K562 (cell line): ENCODE data around the gene DBF4B. TPM values are rescaled to one million over a fixed set of nuclear protein-coding genes. Genes with fewer than 3 reads are reported as not detected.

Experiments
- ATAC-seq: fragments of 200-7000 bp; cut with Tn5 transposase; 3 replicates; pipeline ENCODE4 v1.9.1; 2020; ENCODE audit warnings: moderate library complexity
- BruUV-seq: library from RNA; stranded (reverse); fragments of 400-500 nt; replicated peaks from 2 replicates; lab custom pipeline; 2021; lab: Mats Ljungman, UMichigan
- CTCF ChIA-PET: fragments of 300-600 bp; formaldehyde crosslinking; extraction: SDS; loops from one replicate; lab custom pipeline; 2021; ENCODE audit warnings: low intra/inter-chr PET ratio; lab: Yijun Ruan, JAX
- POLR2A ChIA-PET: fragments of 300-600, 350-650 bp; sonication (Branson Sonifier 250); formaldehyde crosslinking; extraction: SDS; loops from one replicate; lab custom pipeline; 2021; ENCODE audit warnings: antibody characterized with exemption, inconsistent platforms; lab: Yijun Ruan, JAX
- DNase-seq, 4 experiments: peaks; one replicate each; pipeline versions ENCODE4 v3.0.0 to v3.0.0-alpha.2; 2011 to 2018; ENCODE audit warnings: low spot score in 3 of 4, mixed read lengths in 3 of 4; ENCODE audit errors: extremely low read depth in 1 of 4
- FAIRE-seq: peaks from 2 replicates; lab custom pipeline; 2011; peaks lifted over from hg19 to GRCh38; lab: Jason Lieb, UNC
- H2AFZ ChIP-seq: 2 replicates; pipeline ENCODE4 v1.6.0; 2011; ENCODE audit warnings: low read depth, low read length, control low read depth, inconsistent platforms
- H3K27ac ChIP-seq: fragments of 200-600 bp; 3 replicates; pipeline ENCODE4 v1.8.0; 2011; ENCODE audit warnings: low read depth, mild to moderate bottlenecking, control low read depth, inconsistent platforms, low read length, moderate library complexity, mixed read lengths; ENCODE audit errors: extremely low read depth
- H3K27me3 ChIP-seq, 2 experiments: fragments of 300-600 bp in 1 of 2; 2 replicates in 1 of 2; 3 replicates in 1 of 2; pipeline versions ENCODE4 v1.6.0 to v1.8.0; 2011; ENCODE audit warnings: inconsistent platforms in 2 of 2, low read length in 2 of 2, mild to moderate bottlenecking in 1 of 2, mixed read lengths in 1 of 2, moderate library complexity in 1 of 2; ENCODE audit not compliant: control insufficient read depth in 2 of 2, insufficient read depth in 2 of 2
- H3K36me3 ChIP-seq: fragments of 300-600 bp; 3 replicates; pipeline ENCODE4 v1.8.0; 2011; ENCODE audit warnings: mild to moderate bottlenecking, low read length, inconsistent platforms; ENCODE audit not compliant: control insufficient read depth, insufficient read depth
- H3K4me1 ChIP-seq, 2 experiments: fragments of 200-600 bp in 1 of 2; replicated peaks in 1 of 2; 2 replicates in 1 of 2; 3 replicates in 1 of 2; pipeline versions ENCODE4 v1.5.1 to v1.8.0; 2011; ENCODE audit warnings: inconsistent platforms in 2 of 2, low read length in 2 of 2, mild to moderate bottlenecking in 1 of 2, mixed read lengths in 1 of 2, moderate library complexity in 1 of 2; ENCODE audit not compliant: control insufficient read depth in 2 of 2, insufficient read depth in 2 of 2
- H3K4me2 ChIP-seq: 2 replicates; pipeline ENCODE4 v1.6.1; 2011; ENCODE audit warnings: low read length, control low read depth, inconsistent platforms, mixed read lengths; ENCODE audit not compliant: insufficient read depth
- H3K4me3 ChIP-seq: fragments of 200-600 bp; sonication (generic), shearing (Covaris generic); 2 replicates; pipeline ENCODE4 v1.5.1; 2016; ENCODE audit warnings: control low read depth, inconsistent platforms
- H3K79me2 ChIP-seq: fragments of 200-600 bp; 3 replicates; pipeline ENCODE4 v1.8.0; 2011; ENCODE audit warnings: low read length, inconsistent platforms; ENCODE audit not compliant: control insufficient read depth, insufficient read depth
- H3K9ac ChIP-seq, 2 experiments: 2 replicates each; pipeline versions ENCODE4 v1.6.0 to v1.6.1; 2011; ENCODE audit warnings: low read depth in 2 of 2, low read length in 2 of 2, control low read depth in 1 of 2, inconsistent platforms in 1 of 2, mild to moderate bottlenecking in 1 of 2, mixed read lengths in 1 of 2; ENCODE audit not compliant: insufficient read depth in 1 of 2
- H3K9me1 ChIP-seq: one replicate; pipeline ENCODE4 v1.6.0; 2011; ENCODE audit warnings: inconsistent platforms, mild to moderate bottlenecking, low read length, moderate library complexity; ENCODE audit not compliant: control insufficient read depth, insufficient read depth
- H3K9me3 ChIP-seq: replicated peaks from 2 replicates; pipeline ENCODE4 v1.5.1; 2011; ENCODE audit warnings: low read depth, low read length, inconsistent platforms; ENCODE audit not compliant: control insufficient read depth, insufficient read depth
- H4K20me1 ChIP-seq: replicated peaks from 2 replicates; pipeline ENCODE4 v1.6.1; 2011; ENCODE audit warnings: low read length, inconsistent platforms, mixed read lengths; ENCODE audit not compliant: control insufficient read depth, insufficient read depth
- MAFG ChIP-seq: fragments of 450-650 bp; conservative IDR thresholded peaks from 2 replicates; pipeline ENCODE4 v1.6.1; 2016; ENCODE audit warnings: missing genetic modification characterization, missing compliant biosample characterization
- WGBS: fragments of 100-300 bp; shearing (Covaris generic); methylation state at CpG from one replicate; pipeline ENCODE4 v1.1.6; 2016; ENCODE audit warnings: low coverage, mixed read lengths; ENCODE audit not compliant: insufficient coverage; ENCODE audit errors: missing lambda C conversion rate; 5-methylcytosine and 5-hydroxymethylcytosine counted together
- in situ Hi-C: fragments of 300-500 bp; cut with MboI; formaldehyde crosslinking; loops from 4 replicates; pipeline ENCODE4 v1.15.0; 2018; ENCODE audit warnings: inconsistent platforms, mixed read lengths
- intact Hi-C: fragments of 100-400 bp; cut with micrococcal nuclease; formaldehyde crosslinking; loops from 2 replicates; pipeline ENCODE4 v1.14.2; 2022
- polyA plus RNA-seq, 8 experiments: library from polyadenylated mRNA; depleted of rRNA in 4 of 8; stranded (reverse) in 5 of 8; unstranded in 3 of 8; fragments of >200 nt; fragmentation: Nextera tagmentation in 2 of 8; fragmentation: Illumina TruSeq in 1 of 8; extraction: Ambion mirVana in 2 of 8; extraction: Trizol in 1 of 8; gene quantifications; 2 replicates each; pipeline versions ENCODE4 v1.2.1 to v1.2.3, GENCODE V29; 2011 to 2014; ENCODE audit warnings: inconsistent platforms in 1 of 8, missing spikeins in 1 of 8
- total RNA-seq, 7 experiments: library from RNA; depleted of rRNA in 6 of 7; stranded (reverse); fragments of >200 nt in 6 of 7; fragmentation: Illumina TruSeq in 2 of 7; extraction: Trizol in 2 of 7; gene quantifications; 2 replicates each; pipeline versions ENCODE4 v1.2.1 to v1.2.3, GENCODE V29; 2011 to 2021; ENCODE audit warnings: low replicate concordance in 1 of 7
- TF ChIP-seq, protein P1 (sequence below): fragments of 200-800 bp; sonication (Bioruptor generic); IDR thresholded peaks from 2 replicates; pipeline ENCODE4 v1.6.1; 2017; ENCODE audit warnings: missing genetic modification characterization, missing compliant biosample characterization
- TF ChIP-seq, protein P2 (sequence below), 3 experiments: fragments of 200-800 bp in 1 of 3; sonication (Bioruptor generic) in 1 of 3; sonication (generic) in 1 of 3; formaldehyde crosslinking in 1 of 3; IDR thresholded peaks; 2 replicates each; pipeline versions ENCODE4 v1.6.1 to v1.8.0; 2016 to 2022; ENCODE audit warnings: mild to moderate bottlenecking in 2 of 3, missing compliant biosample characterization in 2 of 3, missing genetic modification characterization in 2 of 3, missing genetic modification reagents in 1 of 3

DBF4B gene
- total and polyA plus RNA-seq, 9 of the 15 experiments (the other 6 are each of a cell fraction or from before 2014, with no cell fraction given), result 2.5 to 26.9 (median 14.6) TPM

DNA sequence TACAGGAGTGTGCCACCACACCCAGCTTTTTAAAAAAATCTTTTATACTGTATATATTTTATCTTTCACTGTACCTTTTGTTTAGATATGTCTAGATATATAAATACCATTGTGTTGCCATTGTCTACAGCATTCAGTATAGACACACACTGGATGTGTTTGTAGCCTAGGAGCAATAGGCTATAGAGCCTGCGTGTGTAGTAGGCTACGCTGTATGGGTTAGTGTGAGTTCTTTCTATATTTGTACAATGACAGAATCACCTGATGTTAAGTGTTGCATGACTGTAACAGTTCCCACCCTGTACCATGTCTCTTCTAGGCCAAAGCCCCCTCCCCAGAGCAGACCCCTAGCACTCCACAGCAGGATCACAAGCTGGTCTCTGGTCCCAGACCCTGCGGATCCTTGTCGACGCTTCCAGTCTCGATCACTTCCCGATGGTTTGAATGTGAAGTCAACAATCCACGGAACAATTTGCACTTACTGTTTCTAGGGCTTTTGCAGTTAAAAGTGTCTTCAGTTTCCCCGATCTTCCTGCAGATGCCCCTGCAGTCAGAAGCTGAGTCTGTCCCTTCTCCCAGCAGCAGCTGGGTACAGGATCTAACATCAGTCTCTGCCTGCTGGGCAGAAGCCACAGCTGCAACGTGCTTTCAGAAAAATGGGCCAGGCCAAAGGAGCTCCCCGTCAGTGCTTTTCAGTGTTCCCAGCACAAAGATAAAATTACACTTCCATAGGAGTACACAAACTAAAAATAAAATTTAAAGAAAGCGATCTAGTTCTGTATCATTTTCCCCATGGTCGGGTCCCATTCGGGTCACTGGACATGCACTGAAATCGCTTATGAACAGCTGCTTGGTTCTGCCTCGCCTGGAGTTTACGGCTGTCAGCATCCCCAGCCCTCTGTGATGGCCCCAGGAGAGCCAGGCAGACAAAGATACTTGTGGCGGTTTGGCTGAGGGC is 85.7 kb downstream of the DBF4B start:
- peak overlapping the region; percentile 16; the same call in 1 of the 2 replicates for H3K4me2 ChIP-seq
- no peaks in the 10 kb centered on the region for H3K36me3 ChIP-seq
- H3K4me1 ChIP-seq, result peaks cover 0 to 5% of the 10 kb centered on the region in 2 experiments; a peak in 4 of 5 replicates
- H3K9ac ChIP-seq, result peak overlapping the region in 1 of 2 experiments; percentile 11; a peak in 1 of 4 replicates
- no peaks in the 10 kb centered on the region for H3K9me1 ChIP-seq
- H2AFZ ChIP-seq, result peak overlapping the region; percentile 81
- ATAC-seq (peak; percentile 43; the same call in 2 of the 3 replicates), FAIRE-seq (no peak), DNase-seq (no peak)
- in situ Hi-C loops, result no loop called here
- ChIA-PET CTCF (no interaction called here), POLR2A (interaction anchor here (0.5 to 1.6 kb wide), 6 partner anchors 10 to 255 kb away, joined by 3 to 6 read pairs (median 4); no protein-coding TSS in a partner anchor)
- no peaks in the 10 kb centered on the region for H4K20me1 ChIP-seq
- H3K4me3 ChIP-seq, result no peak overlapping the region
- no peaks in the 10 kb centered on the region for H3K79me2 ChIP-seq
- TF ChIP-seq MAFG (tag), result no peak
- TF ChIP-seq, protein P1, sequence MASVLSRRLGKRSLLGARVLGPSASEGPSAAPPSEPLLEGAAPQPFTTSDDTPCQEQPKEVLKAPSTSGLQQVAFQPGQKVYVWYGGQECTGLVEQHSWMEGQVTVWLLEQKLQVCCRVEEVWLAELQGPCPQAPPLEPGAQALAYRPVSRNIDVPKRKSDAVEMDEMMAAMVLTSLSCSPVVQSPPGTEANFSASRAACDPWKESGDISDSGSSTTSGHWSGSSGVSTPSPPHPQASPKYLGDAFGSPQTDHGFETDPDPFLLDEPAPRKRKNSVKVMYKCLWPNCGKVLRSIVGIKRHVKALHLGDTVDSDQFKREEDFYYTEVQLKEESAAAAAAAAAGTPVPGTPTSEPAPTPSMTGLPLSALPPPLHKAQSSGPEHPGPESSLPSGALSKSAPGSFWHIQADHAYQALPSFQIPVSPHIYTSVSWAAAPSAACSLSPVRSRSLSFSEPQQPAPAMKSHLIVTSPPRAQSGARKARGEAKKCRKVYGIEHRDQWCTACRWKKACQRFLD (CRISPR knock-in tag), result 0 out of 2 replicates have a peak, but pooled peaks have one; percentile 35
- TF ChIP-seq, protein P2, sequence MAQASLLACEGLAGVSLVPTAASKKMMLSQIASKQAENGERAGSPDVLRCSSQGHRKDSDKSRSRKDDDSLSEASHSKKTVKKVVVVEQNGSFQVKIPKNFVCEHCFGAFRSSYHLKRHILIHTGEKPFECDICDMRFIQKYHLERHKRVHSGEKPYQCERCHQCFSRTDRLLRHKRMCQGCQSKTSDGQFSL (CRISPR knock-in tag; IDR thresholded peaks at IDR 0.05), result no peak
- TF ChIP-seq, protein P2 (tag; IDR thresholded peaks at IDR 0.05), result no peak
- no peaks in the 10 kb centered on the region for H3K9me3 ChIP-seq
- peak overlapping the region; percentile 40; the same call in 1 of the 3 replicates for H3K27ac ChIP-seq
- BruUV-seq, result no TSS peak
- peaks cover 5 to 8% of the 10 kb centered on the region in 2 experiments; a peak in 4 of 5 replicates for H3K27me3 ChIP-seq
- WGBS, result 69% methylated on average over 17 of the region's 18 CpGs
- intact Hi-C loops, result no loop called here
